WTC11 (cell line): Measurements from ENCODE around the gene ATP5F1D. TPM values are rescaled to one million over a fixed set of nuclear protein-coding genes. Genes with fewer than 3 reads are reported as not detected.
A peak's percentile ranks its signal among the peaks of the same experiment; 100 is the strongest.

Experiments used
- ATAC-seq: fragments of 200-7000 bp; cut with Tn5 transposase; 2 replicates; pipeline ENCODE4 v1.10.0; 2021; ENCODE audit warnings: mild to moderate bottlenecking, moderate library complexity
- CTCF ChIA-PET: fragments of 300-600 bp; sonication (Branson Sonifier 250); formaldehyde crosslinking; loops from one replicate; lab custom pipeline; 2021; ENCODE audit warnings: antibody characterized with exemption; lab: Charles Lee
- POLR2A ChIA-PET: fragments of 350-600 bp; sonication (Branson Sonifier 250); formaldehyde crosslinking; loops from one replicate; lab custom pipeline; 2021; ENCODE audit warnings: antibody characterized with exemption; lab: Charles Lee
- DNase-seq: peaks from one replicate; pipeline ENCODE4 v3.0.0; 2021; ENCODE audit warnings: low spot score
- H3K27ac Mint-ChIP-seq: 2 replicates; pipeline ENCODE4 v1.8.0; 2021; ENCODE audit warnings: mixed read lengths
- H3K27me3 Mint-ChIP-seq: 2 replicates; pipeline ENCODE4 v1.8.0; 2021; ENCODE audit warnings: low read depth, mild to moderate bottlenecking, moderate library complexity, mixed read lengths
- H3K36me3 Mint-ChIP-seq: 2 replicates; pipeline ENCODE4 v1.8.0; 2021; ENCODE audit warnings: mixed read lengths
- H3K4me1 Mint-ChIP-seq: 2 replicates; pipeline ENCODE4 v1.8.0; 2022; ENCODE audit warnings: mixed read lengths
- H3K4me3 Mint-ChIP-seq: 2 replicates; pipeline ENCODE4 v1.8.0; 2021; ENCODE audit warnings: mild to moderate bottlenecking, moderate library complexity, mixed read lengths
- H3K9me3 Mint-ChIP-seq: 2 replicates; pipeline ENCODE4 v1.8.0; 2021; ENCODE audit warnings: mixed read lengths
- CREB1 ChIP-seq: sonication (generic); formaldehyde crosslinking; IDR thresholded peaks from 2 replicates; pipeline ENCODE4 v1.8.0; 2023; ENCODE audit warnings: mild to moderate bottlenecking, missing genetic modification reagents
- GABPB1 ChIP-seq: sonication (generic); formaldehyde crosslinking; IDR thresholded peaks from 2 replicates; pipeline ENCODE4 v1.8.1; 2023; ENCODE audit warnings: mild to moderate bottlenecking, missing genetic modification reagents
- HMGXB4 ChIP-seq: sonication (generic); formaldehyde crosslinking; IDR thresholded peaks from 2 replicates; pipeline ENCODE4 v1.8.1; 2023; ENCODE audit warnings: mild to moderate bottlenecking, moderate library complexity, missing genetic modification reagents
- IRF2 ChIP-seq: sonication (generic); formaldehyde crosslinking; IDR thresholded peaks from 2 replicates; pipeline ENCODE4 v1.8.0; 2022; ENCODE audit warnings: low read depth, missing genetic modification reagents, borderline replicate concordance
- KAT7 ChIP-seq: sonication (generic); formaldehyde crosslinking; IDR thresholded peaks from 2 replicates; pipeline ENCODE4 v1.8.1; 2023; ENCODE audit warnings: missing genetic modification reagents, mild to moderate bottlenecking, borderline replicate concordance
- NFATC4 ChIP-seq: fragments of 250-450 bp; sonication (Bioruptor Pico); IDR thresholded peaks from 2 replicates; pipeline ENCODE4 v1.9.0; 2021; ENCODE audit warnings: mild to moderate bottlenecking
- NR1H2 ChIP-seq: sonication (generic); formaldehyde crosslinking; IDR thresholded peaks from 2 replicates; pipeline ENCODE4 v1.9.0; 2021; ENCODE audit warnings: mild to moderate bottlenecking, moderate library complexity, missing genetic modification reagents
- OVOL2 ChIP-seq: fragments of 250-450 bp; sonication (Bioruptor Pico); IDR thresholded peaks from 2 replicates; pipeline ENCODE4 v1.9.0; 2021; ENCODE audit warnings: mild to moderate bottlenecking, borderline replicate concordance
- SMAD4 ChIP-seq: sonication (generic); formaldehyde crosslinking; IDR thresholded peaks from 2 replicates; pipeline ENCODE4 v1.8.0; 2022; ENCODE audit warnings: mild to moderate bottlenecking, missing genetic modification reagents
- STAT6 ChIP-seq: sonication (generic); formaldehyde crosslinking; conservative IDR thresholded peaks from 2 replicates; pipeline ENCODE4 v1.8.1; 2023; ENCODE audit warnings: mild to moderate bottlenecking, low read depth, missing genetic modification reagents, moderate library complexity
- TCF7 ChIP-seq: sonication (generic); formaldehyde crosslinking; IDR thresholded peaks from 2 replicates; pipeline ENCODE4 v1.8.0; 2022; ENCODE audit warnings: mild to moderate bottlenecking, low read depth, missing genetic modification reagents, moderate library complexity
- TEAD4 ChIP-seq: sonication (generic); formaldehyde crosslinking; IDR thresholded peaks from 2 replicates; pipeline ENCODE4 v1.8.0; 2022; ENCODE audit warnings: mild to moderate bottlenecking, missing genetic modification reagents
- USF1 ChIP-seq: sonication (generic); formaldehyde crosslinking; IDR thresholded peaks from 2 replicates; pipeline ENCODE4 v1.8.0; 2022; ENCODE audit warnings: mild to moderate bottlenecking, missing genetic modification reagents
- ZNF219 ChIP-seq: sonication (generic); formaldehyde crosslinking; IDR thresholded peaks from 2 replicates; pipeline ENCODE4 v1.8.0; 2023; ENCODE audit warnings: missing genetic modification reagents, mild to moderate bottlenecking, borderline replicate concordance
- ZNF423 ChIP-seq: fragments of 250-450 bp; sonication (Bioruptor Pico); IDR thresholded peaks from 2 replicates; pipeline ENCODE4 v2.1.2; 2022; ENCODE audit warnings: mild to moderate bottlenecking, moderate library complexity
- ZNF671 ChIP-seq: fragments of 250-450 bp; sonication (Bioruptor Pico); IDR thresholded peaks from 2 replicates; pipeline ENCODE4 v1.8.0; 2021; ENCODE audit warnings: mild to moderate bottlenecking
- total RNA-seq: library from RNA; stranded (reverse); gene quantifications from 3 replicates; pipeline ENCODE4 v1.2.3, GENCODE V29; 2021
- TF ChIP-seq, protein P1 (sequence below): fragments of 250-450 bp; sonication (Bioruptor Pico); IDR thresholded peaks from 2 replicates; pipeline ENCODE4 v1.9.0; 2021; ENCODE audit warnings: moderate library complexity, mild to moderate bottlenecking, inconsistent platforms, borderline replicate concordance
- TF ChIP-seq, protein P2 (sequence below): sonication (generic); formaldehyde crosslinking; IDR thresholded peaks from 2 replicates; pipeline ENCODE4 v1.8.1; 2023; ENCODE audit warnings: mild to moderate bottlenecking, missing genetic modification reagents, moderate library complexity
- TF ChIP-seq, protein P3 (sequence below): sonication (generic); formaldehyde crosslinking; IDR thresholded peaks from 2 replicates; pipeline ENCODE4 v1.8.0; 2023; ENCODE audit warnings: missing genetic modification reagents
- TF ChIP-seq, protein P4 (sequence below): sonication (generic); formaldehyde crosslinking; IDR thresholded peaks from 2 replicates; pipeline ENCODE4 v1.8.0; 2022; ENCODE audit warnings: mild to moderate bottlenecking, missing genetic modification reagents
- TF ChIP-seq, protein P5 (sequence below): fragments of 250-450 bp; sonication (Bioruptor Pico); IDR thresholded peaks from 2 replicates; pipeline ENCODE4 v1.8.0; 2021; ENCODE audit warnings: mild to moderate bottlenecking

Gene ATP5F1D
- total RNA-seq, 1 experiment from 2014 or later: 277 TPM

- no peak for TF ChIP-seq HMGXB4
- no peak for TF ChIP-seq NFATC4
- TF ChIP-seq, protein P1, sequence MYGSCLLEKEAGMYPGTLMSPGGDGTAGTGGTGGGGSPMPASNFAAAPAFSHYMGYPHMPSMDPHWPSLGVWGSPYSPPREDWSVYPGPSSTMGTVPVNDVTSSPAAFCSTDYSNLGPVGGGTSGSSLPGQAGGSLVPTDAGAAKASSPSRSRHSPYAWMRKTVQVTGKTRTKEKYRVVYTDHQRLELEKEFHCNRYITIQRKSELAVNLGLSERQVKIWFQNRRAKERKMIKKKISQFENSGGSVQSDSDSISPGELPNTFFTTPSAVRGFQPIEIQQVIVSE (CRISPR knock-in tag): no peak
Measured at GRCh38 chr19:1251330-1252220, 10.0 kb downstream of the ATP5F1D start (continued).

DNA sequence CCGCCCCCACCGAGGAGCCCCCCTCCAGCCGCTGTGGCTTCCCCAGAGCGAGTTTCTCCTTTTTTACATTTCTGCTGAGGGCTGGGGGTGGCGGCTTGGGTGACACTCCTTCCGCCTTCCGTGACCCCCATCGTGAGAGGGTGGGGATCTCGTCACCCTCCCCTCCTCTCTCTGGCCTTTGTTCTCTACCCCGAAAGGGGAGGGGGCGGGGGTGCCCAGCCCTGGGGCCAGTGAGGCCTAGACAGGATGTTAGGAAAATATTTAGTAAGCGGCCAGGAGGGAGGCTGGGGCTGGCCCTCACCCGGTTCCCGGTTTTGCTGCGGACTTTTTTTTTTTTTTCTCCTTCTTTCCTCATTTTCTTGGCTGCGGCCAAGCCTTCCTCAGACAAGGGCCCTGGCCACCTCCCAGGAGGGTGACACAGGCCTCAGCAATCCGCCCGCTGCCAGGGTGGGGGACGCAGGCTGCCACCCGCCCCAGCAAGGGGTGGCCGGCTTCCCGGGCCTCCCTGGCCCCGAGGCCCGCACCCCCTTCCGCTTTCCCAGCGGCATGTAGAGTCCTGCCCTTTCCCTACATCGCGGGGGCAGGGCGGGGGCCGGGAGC lies 10.8 kb downstream of the ATP5F1D start:
- Mint-ChIP-seq H3K27ac (no peak overlapping the region), H3K27me3 (no peaks in the 10 kb centered on the region), H3K4me1 (peaks cover 6% of the 10 kb centered on the region), H3K9me3 (no peaks in the 10 kb centered on the region), H3K4me3 (peak overlapping the region; percentile 81), H3K36me3 (peaks cover 32% of the 10 kb centered on the region)
- CTCF ChIA-PET: interaction anchor here (0.6 to 1.4 kb wide), 5 partner anchors 8 to 139 kb away, joined by 3 to 7 read pairs (median 5); no protein-coding TSS in a partner anchor
- DNase-seq: no peak
- POLR2A ChIA-PET: interaction anchor here (0.6 to 1.8 kb wide), 7 partner anchors 8 to 23 kb away, joined by 3 to 7 read pairs (median 5); partner anchors contain the start of genes CIRBP and FAM174C
- ATAC-seq: no peak
- TF ChIP-seq ZNF671 (CRISPR knock-in tag): no peak
- TF ChIP-seq SMAD4: no peak
- no peak for TF ChIP-seq TEAD4 (CRISPR knock-in tag)
- TF ChIP-seq CREB1 (CRISPR knock-in tag): no peak
- no peak for TF ChIP-seq ZNF423 (CRISPR knock-in tag)
- no peak for TF ChIP-seq USF1 (CRISPR knock-in tag)
- TF ChIP-seq, protein P2, sequence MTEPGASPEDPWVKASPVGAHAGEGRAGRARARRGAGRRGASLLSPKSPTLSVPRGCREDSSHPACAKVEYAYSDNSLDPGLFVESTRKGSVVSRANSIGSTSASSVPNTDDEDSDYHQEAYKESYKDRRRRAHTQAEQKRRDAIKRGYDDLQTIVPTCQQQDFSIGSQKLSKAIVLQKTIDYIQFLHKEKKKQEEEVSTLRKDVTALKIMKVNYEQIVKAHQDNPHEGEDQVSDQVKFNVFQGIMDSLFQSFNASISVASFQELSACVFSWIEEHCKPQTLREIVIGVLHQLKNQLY (CRISPR knock-in tag): no peak
- no peak for TF ChIP-seq ZNF219
- TF ChIP-seq, protein P3, sequence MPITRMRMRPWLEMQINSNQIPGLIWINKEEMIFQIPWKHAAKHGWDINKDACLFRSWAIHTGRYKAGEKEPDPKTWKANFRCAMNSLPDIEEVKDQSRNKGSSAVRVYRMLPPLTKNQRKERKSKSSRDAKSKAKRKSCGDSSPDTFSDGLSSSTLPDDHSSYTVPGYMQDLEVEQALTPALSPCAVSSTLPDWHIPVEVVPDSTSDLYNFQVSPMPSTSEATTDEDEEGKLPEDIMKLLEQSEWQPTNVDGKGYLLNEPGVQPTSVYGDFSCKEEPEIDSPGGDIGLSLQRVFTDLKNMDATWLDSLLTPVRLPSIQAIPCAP (CRISPR knock-in tag): no peak
- TF ChIP-seq, protein P4, sequence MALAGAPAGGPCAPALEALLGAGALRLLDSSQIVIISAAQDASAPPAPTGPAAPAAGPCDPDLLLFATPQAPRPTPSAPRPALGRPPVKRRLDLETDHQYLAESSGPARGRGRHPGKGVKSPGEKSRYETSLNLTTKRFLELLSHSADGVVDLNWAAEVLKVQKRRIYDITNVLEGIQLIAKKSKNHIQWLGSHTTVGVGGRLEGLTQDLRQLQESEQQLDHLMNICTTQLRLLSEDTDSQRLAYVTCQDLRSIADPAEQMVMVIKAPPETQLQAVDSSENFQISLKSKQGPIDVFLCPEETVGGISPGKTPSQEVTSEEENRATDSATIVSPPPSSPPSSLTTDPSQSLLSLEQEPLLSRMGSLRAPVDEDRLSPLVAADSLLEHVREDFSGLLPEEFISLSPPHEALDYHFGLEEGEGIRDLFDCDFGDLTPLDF (CRISPR knock-in tag): no peak
- no peak for TF ChIP-seq TCF7 (CRISPR knock-in tag)
- no peak for TF ChIP-seq GABPB1 (CRISPR knock-in tag)
- TF ChIP-seq OVOL2 (CRISPR knock-in tag): no peak
- no peak for TF ChIP-seq IRF2 (CRISPR knock-in tag)
- no peak for TF ChIP-seq STAT6 (CRISPR knock-in tag)
- TF ChIP-seq NR1H2 (CRISPR knock-in tag): no peak
- TF ChIP-seq KAT7 (CRISPR knock-in tag): no peak
- TF ChIP-seq, protein P5, sequence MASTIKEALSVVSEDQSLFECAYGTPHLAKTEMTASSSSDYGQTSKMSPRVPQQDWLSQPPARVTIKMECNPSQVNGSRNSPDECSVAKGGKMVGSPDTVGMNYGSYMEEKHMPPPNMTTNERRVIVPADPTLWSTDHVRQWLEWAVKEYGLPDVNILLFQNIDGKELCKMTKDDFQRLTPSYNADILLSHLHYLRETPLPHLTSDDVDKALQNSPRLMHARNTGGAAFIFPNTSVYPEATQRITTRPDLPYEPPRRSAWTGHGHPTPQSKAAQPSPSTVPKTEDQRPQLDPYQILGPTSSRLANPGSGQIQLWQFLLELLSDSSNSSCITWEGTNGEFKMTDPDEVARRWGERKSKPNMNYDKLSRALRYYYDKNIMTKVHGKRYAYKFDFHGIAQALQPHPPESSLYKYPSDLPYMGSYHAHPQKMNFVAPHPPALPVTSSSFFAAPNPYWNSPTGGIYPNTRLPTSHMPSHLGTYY (CRISPR knock-in tag): no peak
